ENCODE results near the gene TMEM260. TPM values are rescaled to one million over a fixed set of nuclear protein-coding genes. Genes with fewer than 3 reads are reported as not detected.

Gene TMEM260
- total and polyA plus RNA-seq, 10 of the 15 experiments (the other 5 are each of a cell fraction or from before 2014, with no cell fraction given) = 3.2 to 13.6 (median 11.0) TPM

DNA sequence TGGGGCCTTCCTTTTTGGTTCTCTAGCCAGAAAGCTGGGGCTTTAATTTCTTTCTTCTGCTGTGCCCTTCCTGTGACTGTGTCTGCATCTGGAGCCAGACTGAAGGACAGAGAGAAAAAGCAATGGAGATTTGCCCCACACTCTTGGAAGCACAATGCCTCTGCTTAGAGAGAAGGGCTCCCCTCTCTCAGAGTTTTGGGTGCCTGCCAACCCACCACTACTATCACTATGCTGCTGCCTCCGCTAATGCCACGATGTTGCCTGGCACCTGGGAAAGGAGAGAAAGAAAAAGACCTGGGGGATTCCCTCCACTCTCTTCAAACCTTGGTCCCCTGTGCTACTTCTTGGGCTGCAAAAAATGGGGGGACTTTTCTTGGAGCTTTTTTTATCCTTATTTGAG, 52.6 kb downstream of the TMEM260 start (continued):
- TF ChIP-seq ZBTB40 (IDR thresholded peaks at IDR 0.05; ENCODE audit: borderline replicate concordance) = no peak
- no peak for TF ChIP-seq RFX5 (IDR thresholded peaks at IDR 0.05; ENCODE audit: low read depth, low read length)
- TF ChIP-seq ZZZ3 (IDR thresholded peaks at IDR 0.05; ENCODE audit: control insufficient read depth, insufficient read length, low read depth) = no peak
- TF ChIP-seq CTCF (IDR thresholded peaks at IDR 0.05 in 2 of 3, conservative IDR thresholded peaks at IDR 0.05 in 1 of 3; ENCODE audit: control insufficient read depth in 2 of 3, extremely low read depth in 1 of 3, insufficient read depth in 1 of 3, low read depth in 3 of 3, low read length in 3 of 3) = no peak
- TF ChIP-seq RAD51 (IDR thresholded peaks at IDR 0.05) = no peak
- TF ChIP-seq DPF2 (IDR thresholded peaks at IDR 0.05) = no peak
- TF ChIP-seq SMAD1 (IDR thresholded peaks at IDR 0.05; ENCODE audit: low read depth, partially characterized antibody) = no peak
- no peak for TF ChIP-seq KLF5 (IDR thresholded peaks at IDR 0.05; ENCODE audit: partially characterized antibody)
- TF ChIP-seq TAF1 (IDR thresholded peaks at IDR 0.05; ENCODE audit: borderline replicate concordance, low read depth, low read length) = no peak

Data from GM12878 (cell line).